ENCODE data around the gene RTN4R. TPM values are rescaled to one million over a fixed set of nuclear protein-coding genes. Genes with fewer than 3 reads are reported as not detected.

Gene RTN4R
- total RNA-seq, 1 donor from 2014 or later = 2.6 TPM

- no peaks in the 10 kb centered on the region for H3K36me3 ChIP-seq (ENCODE audit: control insufficient read depth in 3 of 3, insufficient read depth in 3 of 3, low read length in 3 of 3)
- H3K9me3 ChIP-seq (ENCODE audit: control insufficient read depth in 3 of 3, low read length in 3 of 3) = no peaks in the 10 kb centered on the region
- H3K4me3 ChIP-seq (ENCODE audit: low read length in 3 of 3) = no peak overlapping the region
- H3K4me1 ChIP-seq (ENCODE audit: control insufficient read depth in 3 of 3, insufficient read depth in 3 of 3, low read length in 3 of 3) = peaks cover 13 to 32% (median 15%) of the 10 kb centered on the region in 3 donors
- peaks cover 0 to 5% (median 2%) of the 10 kb centered on the region in 3 donors for H3K27me3 ChIP-seq (ENCODE audit: control insufficient read depth in 3 of 3, insufficient read depth in 3 of 3, low read length in 3 of 3)
- H3K9ac ChIP-seq (ENCODE audit: low read depth in 1 of 3, low read length in 3 of 3) = no peak overlapping the region
- H3K27ac ChIP-seq (ENCODE audit: low read depth, low read length) = no peak overlapping the region
Observed at GRCh38 chr22:20223421-20224255, 44.5 kb downstream of the RTN4R start.

DNA sequence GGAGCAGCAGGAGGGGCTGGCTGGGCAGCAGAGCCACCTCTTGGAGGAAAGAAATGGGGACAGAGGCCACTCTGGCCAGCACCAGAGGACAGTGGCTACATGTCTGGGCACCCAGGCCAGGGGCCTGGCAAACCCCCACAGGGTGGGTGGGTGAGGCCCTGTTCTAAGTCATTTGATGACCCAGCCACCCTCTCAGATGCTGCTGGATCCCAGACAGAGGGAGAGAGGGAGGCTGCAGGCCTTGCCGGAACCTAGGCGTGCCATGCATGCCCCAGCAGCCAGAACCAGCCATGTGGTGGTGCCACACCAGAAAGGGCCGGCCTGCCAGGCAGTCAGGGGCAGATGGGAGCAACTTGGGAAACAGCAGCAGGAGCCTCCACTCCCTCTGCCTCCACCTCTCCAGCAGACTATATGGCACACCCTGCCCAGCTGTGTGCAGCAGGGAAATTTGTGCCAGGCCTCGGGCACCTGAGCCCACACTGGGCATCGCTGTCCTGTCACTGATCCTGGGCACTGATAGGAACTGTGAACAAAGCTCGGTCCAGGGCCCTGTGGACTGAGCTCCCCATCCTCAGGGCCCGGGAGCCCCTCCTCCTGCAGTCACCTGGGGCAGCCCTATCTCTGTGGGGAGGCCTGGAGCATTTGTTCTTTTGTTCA, 45.2 kb downstream of the RTN4R start:
- H3K9ac ChIP-seq (ENCODE audit: low read depth in 1 of 3, low read length in 3 of 3) = peak overlapping the region in 1 of 3 donors; percentile 16
- H3K27me3 ChIP-seq (ENCODE audit: control insufficient read depth in 3 of 3, insufficient read depth in 3 of 3, low read length in 3 of 3) = peaks cover 0 to 5% (median 0%) of the 10 kb centered on the region in 3 donors
- H3K4me1 ChIP-seq (ENCODE audit: control insufficient read depth in 3 of 3, insufficient read depth in 3 of 3, low read length in 3 of 3) = peaks cover 13 to 31% (median 15%) of the 10 kb centered on the region in 3 donors
- no peaks in the 10 kb centered on the region for H3K9me3 ChIP-seq (ENCODE audit: control insufficient read depth in 3 of 3, low read length in 3 of 3)
- H3K36me3 ChIP-seq (ENCODE audit: control insufficient read depth in 3 of 3, insufficient read depth in 3 of 3, low read length in 3 of 3) = no peaks in the 10 kb centered on the region
- H3K27ac ChIP-seq (ENCODE audit: low read depth, low read length) = no peak overlapping the region
- no peak overlapping the region for H3K4me3 ChIP-seq (ENCODE audit: low read length in 3 of 3)

DNA sequence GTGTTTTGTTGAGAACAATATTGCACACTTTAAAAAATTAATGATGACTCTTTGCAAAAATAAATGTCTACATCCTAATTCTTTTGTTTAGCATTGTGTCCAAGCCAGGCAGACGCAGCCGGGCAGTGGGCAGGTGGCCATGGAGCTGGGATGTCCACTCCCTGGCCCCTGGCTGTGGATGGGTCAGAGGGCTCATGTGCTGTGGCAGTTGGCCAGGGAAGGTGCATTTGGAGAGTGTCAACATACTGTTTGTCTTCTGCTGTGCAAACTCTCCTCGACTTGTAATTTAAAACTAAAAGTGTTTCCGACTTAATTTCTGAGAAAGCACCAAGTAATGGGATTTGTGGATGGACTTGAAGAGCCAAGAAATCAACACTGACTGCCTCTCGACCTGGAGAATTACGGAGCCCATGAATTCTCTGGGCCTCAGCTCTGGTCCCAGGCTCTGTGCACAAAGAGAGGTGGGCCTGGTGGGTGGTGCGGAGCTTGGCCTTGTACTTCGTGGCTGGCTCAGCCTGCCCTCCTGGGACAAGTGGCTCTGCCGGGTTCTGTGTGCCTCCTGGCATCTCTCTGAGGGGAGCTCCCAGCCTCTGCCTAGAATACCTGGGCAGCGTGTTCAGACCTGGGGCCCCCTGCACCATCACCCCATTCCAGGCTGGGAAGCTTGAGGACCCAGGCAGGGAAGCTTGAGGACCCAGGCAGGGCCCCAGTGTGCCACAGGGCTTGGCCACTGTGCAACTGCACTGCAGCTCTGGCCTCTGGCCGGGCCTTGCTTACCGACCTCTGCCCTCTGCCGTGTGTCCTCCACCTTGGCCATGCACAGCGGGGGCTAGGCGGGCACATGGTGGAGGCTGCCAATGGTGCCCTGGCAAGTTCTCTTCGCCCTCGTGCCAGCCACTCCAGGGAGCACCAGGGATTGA, 46.4 kb downstream of the RTN4R start:
- H3K4me3 ChIP-seq (ENCODE audit: low read length in 3 of 3) = no peak overlapping the region
- H3K36me3 ChIP-seq (ENCODE audit: control insufficient read depth in 3 of 3, insufficient read depth in 3 of 3, low read length in 3 of 3) = no peaks in the 10 kb centered on the region
- no peak overlapping the region for H3K9ac ChIP-seq (ENCODE audit: low read depth in 1 of 3, low read length in 3 of 3)
- H3K9me3 ChIP-seq (ENCODE audit: control insufficient read depth in 3 of 3, low read length in 3 of 3) = no peaks in the 10 kb centered on the region
- peaks cover 13 to 28% (median 15%) of the 10 kb centered on the region in 3 donors for H3K4me1 ChIP-seq (ENCODE audit: control insufficient read depth in 3 of 3, insufficient read depth in 3 of 3, low read length in 3 of 3)
- H3K27me3 ChIP-seq (ENCODE audit: control insufficient read depth in 3 of 3, insufficient read depth in 3 of 3, low read length in 3 of 3) = peaks cover 0 to 5% (median 0%) of the 10 kb centered on the region in 3 donors
- H3K27ac ChIP-seq (ENCODE audit: low read depth, low read length) = no peak overlapping the region

DNA sequence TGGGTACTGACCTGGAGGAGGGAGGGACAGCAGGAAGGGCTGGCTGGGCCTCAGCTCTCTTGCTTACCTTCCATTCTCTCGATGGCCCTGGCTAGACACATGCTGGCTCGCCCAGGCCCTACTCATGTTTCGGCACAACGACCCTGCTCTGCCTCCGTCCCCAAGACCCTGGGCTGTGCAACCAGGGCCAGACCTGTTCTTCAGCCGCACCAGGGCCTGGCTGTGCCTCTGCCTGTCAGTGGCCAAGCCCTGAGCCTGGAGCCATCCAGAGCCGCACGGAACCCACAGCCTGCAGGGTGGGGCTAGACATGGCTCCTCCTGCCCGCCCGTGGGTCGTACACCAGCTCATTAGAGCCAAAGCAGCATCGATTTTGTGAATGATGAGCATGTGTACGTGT, 47.5 kb downstream of the RTN4R start:
- Histone ChIP-seq H3K27ac (ENCODE audit: low read depth, low read length) (no peak overlapping the region), H3K4me3 (ENCODE audit: low read length in 3 of 3) (no peak overlapping the region), H3K4me1 (ENCODE audit: control insufficient read depth in 3 of 3, insufficient read depth in 3 of 3, low read length in 3 of 3) (peaks cover 13 to 28% (median 15%) of the 10 kb centered on the region in 3 donors), H3K36me3 (ENCODE audit: control insufficient read depth in 3 of 3, insufficient read depth in 3 of 3, low read length in 3 of 3) (no peaks in the 10 kb centered on the region), H3K9ac (ENCODE audit: low read depth in 1 of 3, low read length in 3 of 3) (peak overlapping the region in 1 of 3 donors; percentile 25), H3K9me3 (ENCODE audit: control insufficient read depth in 3 of 3, low read length in 3 of 3) (no peaks in the 10 kb centered on the region), H3K27me3 (ENCODE audit: control insufficient read depth in 3 of 3, insufficient read depth in 3 of 3, low read length in 3 of 3) (peaks cover 0 to 5% (median 0%) of the 10 kb centered on the region in 3 donors)

- no peaks in the 10 kb centered on the region for H3K36me3 ChIP-seq (ENCODE audit: control insufficient read depth in 3 of 3, insufficient read depth in 3 of 3, low read length in 3 of 3)
- H3K9me3 ChIP-seq (ENCODE audit: control insufficient read depth in 3 of 3, low read length in 3 of 3) = no peaks in the 10 kb centered on the region
- H3K27ac ChIP-seq (ENCODE audit: low read depth, low read length) = no peak overlapping the region
- peaks cover 0 to 5% (median 0%) of the 10 kb centered on the region in 3 donors for H3K27me3 ChIP-seq (ENCODE audit: control insufficient read depth in 3 of 3, insufficient read depth in 3 of 3, low read length in 3 of 3)
- H3K4me1 ChIP-seq (ENCODE audit: control insufficient read depth in 3 of 3, insufficient read depth in 3 of 3, low read length in 3 of 3) = peaks cover 13 to 27% (median 15%) of the 10 kb centered on the region in 3 donors
- H3K4me3 ChIP-seq (ENCODE audit: low read length in 3 of 3) = no peak overlapping the region
- peak overlapping the region in 1 of 3 donors; percentile 25 for H3K9ac ChIP-seq (ENCODE audit: low read depth in 1 of 3, low read length in 3 of 3)
Observed at GRCh38 chr22:20219667-20220628, 48.2 kb downstream of the RTN4R start.

DNA sequence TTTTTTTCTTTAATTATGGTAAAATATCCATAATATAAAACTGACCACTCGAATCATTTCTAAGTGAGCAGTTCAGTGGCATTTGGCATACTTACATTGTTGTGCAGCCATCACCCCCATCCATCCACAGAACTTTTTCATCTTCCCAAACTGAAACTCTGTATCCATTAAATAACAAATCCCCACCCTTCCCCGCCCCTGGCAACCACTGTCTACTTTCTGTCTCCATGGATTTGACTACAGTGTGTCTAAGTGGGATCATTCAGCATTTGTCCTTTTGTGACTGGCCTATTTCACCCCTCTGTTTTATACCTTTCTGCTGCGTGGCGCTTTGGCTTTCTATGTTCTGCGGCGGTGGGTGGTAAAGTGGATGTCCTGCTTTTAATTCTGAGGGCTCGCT, 49.1 kb downstream of the RTN4R start:
- H3K9ac ChIP-seq (ENCODE audit: low read depth in 1 of 3, low read length in 3 of 3) = no peak overlapping the region
- no peaks in the 10 kb centered on the region for H3K9me3 ChIP-seq (ENCODE audit: control insufficient read depth in 3 of 3, low read length in 3 of 3)
- H3K36me3 ChIP-seq (ENCODE audit: control insufficient read depth in 3 of 3, insufficient read depth in 3 of 3, low read length in 3 of 3) = no peaks in the 10 kb centered on the region
- no peak overlapping the region for H3K4me3 ChIP-seq (ENCODE audit: low read length in 3 of 3)
- H3K27ac ChIP-seq (ENCODE audit: low read depth, low read length) = no peak overlapping the region
- H3K27me3 ChIP-seq (ENCODE audit: control insufficient read depth in 3 of 3, insufficient read depth in 3 of 3, low read length in 3 of 3) = peaks cover 0 to 5% (median 0%) of the 10 kb centered on the region in 3 donors
- H3K4me1 ChIP-seq (ENCODE audit: control insufficient read depth in 3 of 3, insufficient read depth in 3 of 3, low read length in 3 of 3) = peaks cover 13 to 24% (median 15%) of the 10 kb centered on the region in 3 donors

- no peak overlapping the region for H3K9ac ChIP-seq (ENCODE audit: low read depth in 1 of 3, low read length in 3 of 3)
- H3K9me3 ChIP-seq (ENCODE audit: control insufficient read depth in 3 of 3, low read length in 3 of 3) = no peaks in the 10 kb centered on the region
- peaks cover 13 to 24% (median 15%) of the 10 kb centered on the region in 3 donors for H3K4me1 ChIP-seq (ENCODE audit: control insufficient read depth in 3 of 3, insufficient read depth in 3 of 3, low read length in 3 of 3)
- no peak overlapping the region for H3K4me3 ChIP-seq (ENCODE audit: low read length in 3 of 3)
- H3K36me3 ChIP-seq (ENCODE audit: control insufficient read depth in 3 of 3, insufficient read depth in 3 of 3, low read length in 3 of 3) = no peaks in the 10 kb centered on the region
- peaks cover 0 to 5% (median 0%) of the 10 kb centered on the region in 3 donors for H3K27me3 ChIP-seq (ENCODE audit: control insufficient read depth in 3 of 3, insufficient read depth in 3 of 3, low read length in 3 of 3)
- no peak overlapping the region for H3K27ac ChIP-seq (ENCODE audit: low read depth, low read length)
Observed at GRCh38 chr22:20218326-20218872, 49.7 kb downstream of the RTN4R start.

DNA sequence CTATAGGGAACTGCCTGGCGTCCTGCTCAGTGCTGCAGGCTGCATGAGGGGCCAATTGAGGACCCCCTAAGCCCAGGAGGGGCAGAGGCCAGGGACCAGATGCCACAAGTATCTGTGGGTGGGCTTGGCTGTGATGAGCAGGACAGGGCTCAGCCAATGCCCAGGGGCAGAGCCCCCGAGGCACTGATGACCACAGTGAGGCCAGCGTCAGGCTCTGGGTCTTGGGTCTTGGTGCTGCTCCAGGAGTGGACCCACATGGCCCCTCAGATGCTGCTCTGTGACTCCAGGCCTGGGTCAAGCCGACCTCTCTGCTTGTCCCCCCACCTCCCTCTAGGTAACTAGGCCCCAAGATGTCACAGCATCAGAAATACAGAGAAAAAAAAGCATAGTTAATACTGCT, 50.6 kb downstream of the RTN4R start:
- H3K9ac ChIP-seq (ENCODE audit: low read depth in 1 of 3, low read length in 3 of 3) = no peak overlapping the region

More for the DNA sequence above, 50.6 kb downstream of the RTN4R start:
- peaks cover 0 to 8% (median 0%) of the 10 kb centered on the region in 3 donors for H3K27me3 ChIP-seq (ENCODE audit: control insufficient read depth in 3 of 3, insufficient read depth in 3 of 3, low read length in 3 of 3)
- no peak overlapping the region for H3K27ac ChIP-seq (ENCODE audit: low read depth, low read length)
- H3K4me1 ChIP-seq (ENCODE audit: control insufficient read depth in 3 of 3, insufficient read depth in 3 of 3, low read length in 3 of 3) = peaks cover 11 to 18% (median 13%) of the 10 kb centered on the region in 3 donors
- H3K36me3 ChIP-seq (ENCODE audit: control insufficient read depth in 3 of 3, insufficient read depth in 3 of 3, low read length in 3 of 3) = no peaks in the 10 kb centered on the region
- H3K4me3 ChIP-seq (ENCODE audit: low read length in 3 of 3) = no peak overlapping the region
- no peaks in the 10 kb centered on the region for H3K9me3 ChIP-seq (ENCODE audit: control insufficient read depth in 3 of 3, low read length in 3 of 3)

Measured in skeletal muscle tissue (tissue), 4 donors.